ENCODE measurements around the gene PFN2. TPM values are rescaled to one million over a fixed set of nuclear protein-coding genes. Genes with fewer than 3 reads are reported as not detected.
"Not testable (repeated sequence)": the region's sequence is repeated elsewhere in the genome, so short reads cannot be mapped to it uniquely, and the experiment has no call there.

The PFN2 gene, protein sequence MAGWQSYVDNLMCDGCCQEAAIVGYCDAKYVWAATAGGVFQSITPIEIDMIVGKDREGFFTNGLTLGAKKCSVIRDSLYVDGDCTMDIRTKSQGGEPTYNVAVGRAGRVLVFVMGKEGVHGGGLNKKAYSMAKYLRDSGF
- 312 and 314 TPM in 2 replicates for polyA plus RNA-seq (2014; cell fraction: cytosol; rRNA removed)
- polyA plus RNA-seq (2014; cell fraction: nucleus; rRNA removed), result 282 and 316 TPM in 2 replicates

DNA sequence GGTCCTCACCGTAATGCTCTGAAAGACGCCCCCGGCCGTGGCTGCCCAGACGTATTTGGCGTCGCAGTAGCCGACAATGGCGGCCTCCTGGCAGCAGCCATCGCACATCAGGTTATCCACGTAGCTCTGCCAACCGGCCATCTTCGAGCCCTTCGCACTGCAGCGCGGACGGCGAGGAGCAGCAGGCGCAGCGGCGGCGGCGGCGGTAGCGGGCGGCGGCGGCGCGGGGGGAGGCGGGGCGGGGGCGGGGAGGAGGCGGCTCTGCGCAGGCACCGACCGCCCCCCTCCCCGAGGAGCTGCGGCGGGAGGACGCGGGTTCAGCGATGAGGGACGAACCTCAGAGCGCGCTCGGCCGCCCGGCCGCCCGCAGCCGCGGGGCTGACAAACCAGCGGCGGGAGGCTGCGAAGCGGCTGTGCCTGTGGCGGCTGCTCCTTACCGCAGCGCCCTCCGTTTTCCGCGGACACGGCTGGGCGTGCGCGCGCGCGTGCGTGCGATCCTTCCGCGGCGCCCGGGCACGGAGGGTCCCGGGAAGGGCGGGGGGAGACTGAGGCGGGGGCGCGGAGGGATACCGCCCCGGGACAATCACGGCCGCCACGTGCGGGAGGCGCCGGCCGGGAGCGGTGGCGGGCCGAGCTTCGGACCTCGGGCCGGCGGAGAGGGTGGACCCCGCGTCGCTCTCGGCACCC is at the start of gene PFN2:
Gene PFN2, minus strand, starts transcription at position 180 of the 687 bp plus-strand sequence. Its CDS starts 39 bp downstream, at position 141.
- peak; percentile 88 for DNase-seq (ENCODE audit: low spot score)

DNA sequence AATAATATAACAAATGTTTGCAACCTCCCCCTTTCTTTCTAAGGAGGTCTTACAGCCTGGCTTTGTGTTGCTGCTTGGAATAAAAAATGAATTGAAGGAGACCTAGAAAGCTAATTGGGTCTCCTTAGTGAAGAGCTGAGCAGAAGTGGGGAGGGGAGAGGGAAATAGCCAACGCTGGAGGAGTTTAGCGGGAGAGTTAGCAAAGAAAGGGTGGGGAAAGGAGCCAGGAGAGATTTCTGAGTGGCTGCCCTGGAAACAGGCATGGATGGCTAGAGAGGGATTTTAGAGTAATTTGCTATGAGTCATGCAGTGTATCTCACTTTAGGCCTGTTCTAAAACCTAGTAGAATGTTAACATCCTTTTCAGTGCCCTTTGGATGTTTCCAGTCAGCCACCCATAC is 45.2 kb upstream of the PFN2 start:
- DNase-seq (ENCODE audit: low spot score), result no peak

DNA sequence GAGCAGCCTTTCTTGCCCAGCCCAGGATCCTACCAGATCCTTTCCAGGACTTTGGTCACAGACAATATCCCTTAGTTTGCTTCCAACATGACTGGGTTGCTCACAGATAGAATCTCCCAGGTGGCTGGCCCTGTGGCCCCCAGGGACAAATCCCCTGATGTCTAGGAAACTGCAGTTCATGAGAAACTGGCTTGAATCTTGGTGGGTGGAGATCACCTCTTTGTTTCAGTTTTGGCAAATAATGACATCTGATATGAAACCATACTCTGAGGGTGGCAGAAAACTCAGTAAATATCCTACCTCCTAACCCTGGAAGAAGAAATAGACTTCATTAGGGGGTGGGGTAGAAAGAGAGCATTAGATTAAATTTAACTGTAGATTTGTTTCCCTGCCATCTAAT is 44.1 kb upstream of the PFN2 start:
- DNase-seq (ENCODE audit: low spot score), result no peak

DNA sequence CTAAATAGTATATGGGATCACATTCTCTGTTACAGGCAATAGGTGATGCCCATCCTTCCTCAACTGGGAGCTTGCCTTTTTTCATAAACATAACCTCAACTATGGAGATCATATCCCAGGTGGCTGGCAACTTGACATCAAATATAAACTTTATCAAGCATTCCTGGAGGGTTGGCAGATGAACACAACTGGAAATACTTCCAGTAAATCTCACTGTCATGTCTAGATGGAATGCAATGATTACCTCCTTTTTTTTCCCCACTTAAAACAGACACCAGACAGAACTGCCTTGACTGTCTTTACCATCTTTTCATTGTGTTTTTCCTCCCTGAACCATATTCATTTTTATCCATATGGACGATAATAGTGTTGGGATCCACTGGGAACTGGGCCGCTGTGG is 43.1 kb upstream of the PFN2 start:
- DNase-seq (ENCODE audit: low spot score), result no peak

DNA sequence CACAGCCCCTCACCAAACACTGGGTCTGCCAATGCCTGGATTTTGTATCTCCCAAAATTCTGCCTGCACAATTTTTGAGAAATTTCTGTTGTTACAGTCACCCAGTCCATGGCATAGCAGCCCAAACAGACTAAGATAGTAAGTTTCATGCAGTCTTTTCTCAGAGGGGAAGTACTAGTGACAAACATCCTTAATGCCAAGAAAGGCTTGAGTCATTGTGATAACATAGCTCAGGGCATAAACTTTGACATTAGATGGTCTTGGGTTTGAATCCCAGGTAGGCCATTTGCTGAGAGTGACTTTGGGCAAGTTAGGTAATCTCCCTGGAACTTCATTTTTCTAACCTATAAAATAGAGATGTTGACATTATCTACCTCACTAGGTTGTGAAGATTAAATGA is 36.1 kb upstream of the PFN2 start:
- no peak for DNase-seq (ENCODE audit: low spot score)

DNA sequence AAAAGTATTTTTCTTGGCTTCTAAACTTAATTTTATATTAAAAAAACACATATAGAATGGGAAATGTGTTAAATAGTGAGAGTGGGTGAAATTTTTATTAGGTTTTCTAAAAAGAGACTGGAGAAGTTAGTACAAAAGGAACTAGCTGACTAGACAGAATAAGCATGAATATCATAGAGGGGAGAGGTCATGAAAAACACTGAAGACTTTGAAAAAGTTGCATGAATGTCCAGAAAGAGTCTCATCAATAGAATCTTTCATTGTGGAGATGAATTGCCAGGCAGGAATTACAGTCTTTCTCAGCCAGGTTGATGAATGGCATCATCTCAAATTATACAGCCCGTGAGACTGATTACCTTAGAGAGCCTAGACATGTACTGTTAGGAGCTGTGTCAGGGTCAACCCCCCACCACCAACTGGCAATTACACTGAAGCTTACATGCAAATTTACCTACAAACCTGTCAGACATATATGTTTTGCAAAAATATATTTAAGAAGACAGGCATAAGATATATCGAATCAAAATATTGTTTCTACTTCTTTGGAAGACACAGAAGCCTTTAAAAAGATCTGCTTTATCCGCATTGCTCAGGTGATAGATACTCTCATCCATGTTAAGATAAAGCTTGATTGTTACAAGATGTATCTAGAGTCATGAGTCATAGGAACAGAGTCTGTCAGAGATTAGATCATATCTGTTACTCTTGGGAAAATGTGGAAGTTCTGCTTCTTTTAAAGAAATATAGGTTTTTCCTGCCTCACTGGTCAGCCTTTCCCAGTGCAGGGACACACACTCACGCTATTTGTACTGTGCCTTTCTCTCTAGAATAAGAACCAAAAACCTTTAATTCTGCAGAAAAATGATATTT is 34.8 kb upstream of the PFN2 start:
- DNase-seq (ENCODE audit: low spot score), result peak; percentile 32

DNA sequence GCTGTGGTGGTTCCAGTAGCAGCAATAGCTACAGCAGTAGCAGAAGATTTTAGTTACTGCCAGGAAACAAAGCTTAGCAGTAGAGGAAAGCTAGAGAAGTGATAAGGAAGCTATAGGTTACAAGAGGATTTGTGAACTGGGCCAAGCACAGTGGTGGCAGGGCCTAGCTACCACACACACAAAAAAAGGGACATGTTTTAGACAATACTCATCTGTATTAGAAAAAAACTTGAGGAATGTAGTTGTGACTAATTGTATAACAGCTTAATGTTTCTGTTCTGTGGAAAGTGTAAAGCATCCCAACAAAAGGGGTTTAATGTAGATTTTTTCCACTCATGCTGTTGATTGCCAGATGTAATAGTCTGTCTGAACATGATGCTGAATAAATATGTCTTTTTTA is 29.9 kb upstream of the PFN2 start:
- no peak for DNase-seq (ENCODE audit: low spot score)

DNA sequence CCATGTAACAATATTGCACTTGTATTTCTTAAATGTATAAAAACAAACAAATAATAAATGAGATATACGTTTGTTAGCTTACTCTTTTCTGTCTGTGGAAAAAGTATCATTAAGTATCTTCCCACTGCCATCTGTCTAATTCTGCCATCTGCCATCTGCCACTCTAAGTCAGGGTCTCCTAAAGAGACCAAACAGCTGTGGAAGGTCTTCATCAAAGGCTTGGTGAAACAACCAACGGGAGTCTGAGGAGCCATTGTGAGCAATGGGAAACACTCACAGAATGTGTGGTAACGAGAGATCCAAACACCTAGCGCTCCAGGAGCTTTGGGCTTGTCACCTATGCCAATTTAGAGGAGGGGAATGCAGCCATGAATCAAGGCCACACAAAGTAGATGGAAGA is 28.7 kb upstream of the PFN2 start:
- no peak for DNase-seq (ENCODE audit: low spot score)

DNA sequence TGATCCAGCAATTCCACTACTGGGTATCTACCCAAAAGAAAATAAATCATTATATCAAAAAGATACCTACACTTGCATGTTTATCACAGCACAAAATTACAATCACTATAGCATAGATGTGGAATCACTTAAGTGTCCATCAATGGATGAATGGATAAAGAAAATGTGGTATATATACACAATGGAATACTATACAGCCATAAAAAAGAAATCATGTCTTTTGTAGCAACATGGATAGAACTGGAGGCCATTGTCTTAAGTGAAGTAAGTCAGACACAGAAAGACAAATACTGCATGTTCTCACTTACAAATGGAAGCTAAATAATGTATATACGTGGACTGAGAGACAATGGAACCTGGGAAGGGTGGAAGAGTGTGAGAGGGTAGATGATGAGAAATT is 28.3 kb upstream of the PFN2 start:
- no peak for DNase-seq (ENCODE audit: low spot score)

DNA sequence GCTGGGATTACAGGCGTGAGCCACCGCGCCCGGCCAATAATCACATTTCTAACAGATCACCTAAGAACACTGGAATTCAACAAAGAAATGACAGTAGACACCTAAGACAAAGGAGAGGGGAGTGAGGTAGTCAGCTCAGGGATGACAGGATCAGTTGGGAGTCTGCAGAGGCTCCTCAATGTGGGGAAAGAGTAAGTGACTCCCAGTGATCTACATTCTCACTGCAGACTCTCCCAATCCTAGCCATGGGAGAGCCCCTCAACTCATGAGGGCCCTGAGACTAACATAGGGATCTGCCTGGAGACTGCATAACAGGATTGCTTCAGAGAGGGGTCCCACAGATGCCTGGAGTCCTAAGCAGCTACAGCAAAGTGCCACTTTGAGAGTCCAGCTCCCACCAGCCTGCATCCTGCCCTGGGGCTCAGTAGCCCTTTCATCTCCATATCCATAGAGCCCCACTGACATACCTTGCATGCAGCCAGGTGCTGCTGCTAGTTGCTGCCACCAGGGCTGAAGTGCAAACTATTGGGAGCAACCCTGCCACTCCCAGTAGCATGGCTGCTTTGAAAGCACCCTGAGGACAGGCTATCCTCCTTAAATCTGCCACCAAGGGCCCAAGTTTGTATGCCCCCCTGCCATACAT is 21.8 kb upstream of the PFN2 start:
- DNase-seq (ENCODE audit: low spot score), result no peak

DNA sequence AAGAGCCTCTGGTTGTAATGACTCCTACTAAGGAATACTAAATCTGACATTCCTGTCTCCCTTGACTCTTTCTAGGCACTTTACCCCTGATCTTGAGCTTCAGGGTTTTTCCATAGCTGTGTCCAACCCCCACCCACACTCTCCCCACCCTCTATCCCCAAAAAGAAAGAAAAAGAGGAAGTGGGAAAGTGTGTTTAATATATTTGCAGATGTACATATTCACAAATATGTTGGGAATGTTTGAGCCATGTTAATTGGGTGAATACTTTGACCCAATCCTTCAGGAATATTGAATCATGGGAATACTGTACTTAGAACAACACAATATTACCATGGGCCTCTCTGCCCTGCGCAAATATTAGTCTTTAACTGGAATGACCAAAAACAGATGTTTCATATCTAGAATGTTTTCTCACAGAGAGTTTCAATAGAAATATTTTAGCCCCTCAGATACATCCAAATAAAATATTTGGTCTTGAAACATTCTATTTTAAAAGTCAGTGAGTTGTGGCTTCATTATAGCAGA is 19.8 kb upstream of the PFN2 start:
- DNase-seq (ENCODE audit: low spot score), result no peak

DNA sequence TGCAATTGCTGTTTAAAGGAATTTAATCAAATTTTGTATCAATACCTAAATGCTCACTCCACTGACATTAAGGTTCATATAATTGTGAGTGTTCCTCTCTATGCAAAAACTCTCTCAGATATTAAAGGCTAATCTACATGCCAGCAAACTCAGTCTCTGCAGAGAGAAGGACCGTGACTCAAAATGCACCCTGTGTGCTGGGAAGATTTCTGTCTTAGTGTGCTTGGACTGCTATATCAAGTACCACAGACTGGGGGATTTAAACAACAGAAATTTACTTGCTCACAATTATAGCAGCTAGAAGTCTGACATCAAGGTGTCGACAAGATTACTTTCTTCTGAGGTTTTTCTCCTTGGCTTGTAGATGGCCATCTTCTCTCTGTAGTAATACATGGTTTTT is 18.6 kb upstream of the PFN2 start:
- no peak for DNase-seq (ENCODE audit: low spot score)

DNA sequence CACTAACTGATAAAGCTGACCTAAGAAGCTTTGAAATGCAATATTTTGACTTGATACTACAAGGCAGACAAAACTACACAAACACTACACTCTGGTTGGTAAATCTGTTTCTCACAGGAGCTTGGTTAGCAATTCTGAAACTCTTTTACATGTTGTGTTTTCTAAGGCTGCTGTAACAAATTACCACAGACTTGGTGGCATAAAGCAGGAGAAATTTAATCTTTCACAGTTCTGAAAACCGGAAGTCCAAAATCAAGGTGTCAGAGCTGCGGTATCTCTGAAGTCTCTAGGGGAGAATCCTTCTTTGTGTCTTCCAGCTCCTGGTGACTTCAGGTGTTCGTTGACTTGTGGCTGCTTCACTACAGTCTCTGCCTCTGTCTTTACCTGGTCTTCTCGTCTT is 12.9 kb upstream of the PFN2 start:
- DNase-seq (ENCODE audit: low spot score), result no peak

DNA sequence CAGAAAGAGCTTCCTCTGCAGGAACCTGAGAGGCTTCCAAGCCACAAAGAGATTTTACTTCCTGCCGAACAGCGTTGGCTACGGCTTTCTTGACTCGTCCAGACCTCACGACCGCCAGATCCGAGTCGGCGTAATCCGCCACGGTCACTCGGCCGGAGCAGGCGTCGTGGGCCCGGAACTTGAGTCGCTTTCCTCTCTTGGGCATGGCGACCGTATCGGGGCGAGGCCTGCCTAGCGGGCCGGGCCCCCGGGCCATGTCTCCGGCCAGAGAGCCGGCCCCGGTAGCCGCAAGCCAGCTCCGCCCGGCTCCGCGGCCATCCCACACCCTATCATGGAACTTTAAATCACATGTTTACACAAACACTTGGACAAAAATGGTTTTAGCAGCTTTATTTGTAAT is 12.4 kb upstream of the PFN2 start:
- DNase-seq (ENCODE audit: low spot score), result not testable (repeated sequence)

DNA sequence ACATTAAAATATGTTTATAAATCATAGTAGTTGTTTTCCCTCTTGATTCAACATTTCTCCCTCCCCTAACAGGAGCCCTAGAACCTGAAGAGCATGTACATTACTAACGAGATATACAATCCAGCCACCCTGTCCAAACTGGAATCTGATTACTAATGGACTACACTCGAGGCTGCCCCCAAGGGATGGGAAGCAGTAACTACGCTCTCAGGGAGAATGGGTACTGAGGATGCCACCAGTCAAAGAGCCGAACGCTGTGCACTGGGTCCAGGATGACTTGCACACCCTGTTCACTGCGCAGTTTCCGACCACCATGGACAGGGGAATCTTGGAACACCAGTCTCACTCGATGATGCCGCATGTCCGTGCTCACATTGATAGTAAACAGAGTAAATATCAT is 11.3 kb upstream of the PFN2 start:
- not testable (repeated sequence) for DNase-seq (ENCODE audit: low spot score)

DNA sequence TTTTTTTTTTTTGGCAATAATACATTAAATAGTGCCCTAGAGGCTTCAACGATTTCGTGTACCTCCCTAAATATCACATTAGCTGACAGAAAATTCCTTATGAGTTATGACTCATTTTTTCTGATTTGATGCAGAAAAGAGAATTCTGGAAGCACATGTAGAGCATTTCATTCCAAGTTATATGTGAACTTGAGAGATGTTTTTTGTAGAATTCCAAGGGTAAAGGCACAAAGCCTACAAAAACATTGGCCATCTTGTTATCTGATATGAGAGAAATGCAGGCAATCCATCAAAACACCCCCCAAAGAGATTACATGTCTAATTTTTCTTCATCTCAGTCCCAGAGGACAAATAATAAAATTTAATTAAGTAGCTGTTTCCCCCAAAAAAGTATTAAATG is 6.7 kb upstream of the PFN2 start:
- DNase-seq (ENCODE audit: low spot score), result no peak

DNA sequence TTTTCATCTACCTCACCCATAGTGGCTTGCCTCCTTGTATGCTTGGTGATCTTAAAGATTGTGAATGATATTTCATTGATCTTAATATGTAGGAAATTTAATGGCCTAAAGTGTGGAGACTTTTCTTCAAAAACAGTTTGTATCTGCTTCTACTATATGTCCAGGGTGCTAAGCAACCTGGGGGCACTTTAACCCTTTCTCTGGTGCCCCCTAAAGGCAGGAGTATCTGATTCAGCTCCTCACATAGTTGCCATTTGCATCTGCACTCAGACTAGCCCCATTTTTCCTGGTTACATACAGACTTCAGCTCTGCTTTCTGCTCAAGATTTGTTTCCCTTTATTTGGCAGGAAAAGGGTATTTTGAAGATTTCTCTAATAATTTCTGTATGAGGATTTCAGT is 5.2 kb upstream of the PFN2 start:
- no peak for DNase-seq (ENCODE audit: low spot score)

DNA sequence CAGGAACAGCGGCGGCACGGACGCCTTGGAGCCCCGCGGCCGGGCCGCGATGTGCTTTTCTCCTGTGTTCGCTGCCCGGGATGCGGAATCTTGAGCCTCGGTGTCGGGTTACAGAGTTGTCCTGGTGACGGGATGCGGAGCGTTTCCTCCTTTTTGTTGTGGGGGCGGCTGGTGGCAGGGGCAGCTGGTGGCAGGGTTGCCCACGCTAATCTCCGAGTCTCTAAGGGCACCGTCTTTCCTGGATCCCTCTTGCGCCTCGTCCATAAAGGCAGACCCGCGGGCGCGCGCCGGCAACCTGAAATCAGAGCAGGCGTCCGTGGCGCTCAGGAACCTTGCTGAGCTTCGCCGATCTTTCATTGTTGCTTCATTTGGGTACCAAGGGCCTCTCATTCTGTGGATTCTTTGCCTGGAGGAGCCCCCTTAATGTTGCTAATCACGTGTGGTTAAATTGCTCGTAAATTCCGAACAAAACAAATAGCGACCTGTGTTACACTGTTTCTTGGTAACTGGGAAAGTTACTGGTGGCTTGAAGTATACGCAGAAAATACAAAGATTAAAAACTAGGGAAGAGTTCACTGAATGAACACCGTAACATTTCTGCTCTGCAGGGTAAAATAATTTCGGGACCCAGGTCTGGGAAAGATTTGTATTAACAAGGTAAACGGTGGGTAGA is 844 bp upstream of the PFN2 start:
- no peak for DNase-seq (ENCODE audit: low spot score)

DNA sequence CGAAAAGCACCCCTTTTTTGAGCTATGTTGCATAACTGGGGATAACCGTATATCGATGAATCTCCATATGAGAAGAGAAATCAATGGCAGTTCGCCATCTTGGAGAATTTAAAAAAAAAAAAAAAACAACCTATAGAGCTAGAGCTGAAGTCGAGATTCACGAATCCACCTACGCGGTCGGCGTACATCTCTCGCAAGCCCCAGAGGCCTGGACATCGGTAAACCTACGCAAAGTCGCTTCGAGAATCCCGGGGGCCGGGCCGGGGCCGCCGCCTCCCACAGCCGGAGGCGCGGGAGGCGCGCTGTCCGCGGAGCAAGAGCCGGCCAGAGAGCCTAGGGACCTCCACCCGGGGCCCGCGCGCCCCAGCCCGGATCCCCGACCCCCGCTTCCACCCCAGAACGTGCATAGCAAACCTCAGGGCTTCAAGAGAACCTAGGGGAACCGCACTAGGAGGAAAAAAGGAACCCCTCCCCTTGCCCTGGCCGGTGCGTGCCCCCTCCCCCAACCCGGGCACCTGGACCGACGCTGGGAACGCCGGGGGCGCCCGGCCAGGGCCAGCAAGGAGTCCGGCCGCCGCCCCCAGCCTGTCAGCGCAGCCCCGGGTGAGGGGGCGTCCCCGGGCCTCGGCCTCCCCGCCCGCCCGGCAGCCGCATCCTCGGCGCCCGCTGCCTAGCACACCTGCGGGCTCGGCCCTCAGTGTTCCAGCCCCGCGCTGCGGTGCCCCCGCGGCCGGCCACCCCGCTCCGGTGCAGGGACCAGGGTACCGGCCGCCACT is 567 bp downstream of the PFN2 start:
- peak; percentile 86 for DNase-seq (ENCODE audit: low spot score)

DNA sequence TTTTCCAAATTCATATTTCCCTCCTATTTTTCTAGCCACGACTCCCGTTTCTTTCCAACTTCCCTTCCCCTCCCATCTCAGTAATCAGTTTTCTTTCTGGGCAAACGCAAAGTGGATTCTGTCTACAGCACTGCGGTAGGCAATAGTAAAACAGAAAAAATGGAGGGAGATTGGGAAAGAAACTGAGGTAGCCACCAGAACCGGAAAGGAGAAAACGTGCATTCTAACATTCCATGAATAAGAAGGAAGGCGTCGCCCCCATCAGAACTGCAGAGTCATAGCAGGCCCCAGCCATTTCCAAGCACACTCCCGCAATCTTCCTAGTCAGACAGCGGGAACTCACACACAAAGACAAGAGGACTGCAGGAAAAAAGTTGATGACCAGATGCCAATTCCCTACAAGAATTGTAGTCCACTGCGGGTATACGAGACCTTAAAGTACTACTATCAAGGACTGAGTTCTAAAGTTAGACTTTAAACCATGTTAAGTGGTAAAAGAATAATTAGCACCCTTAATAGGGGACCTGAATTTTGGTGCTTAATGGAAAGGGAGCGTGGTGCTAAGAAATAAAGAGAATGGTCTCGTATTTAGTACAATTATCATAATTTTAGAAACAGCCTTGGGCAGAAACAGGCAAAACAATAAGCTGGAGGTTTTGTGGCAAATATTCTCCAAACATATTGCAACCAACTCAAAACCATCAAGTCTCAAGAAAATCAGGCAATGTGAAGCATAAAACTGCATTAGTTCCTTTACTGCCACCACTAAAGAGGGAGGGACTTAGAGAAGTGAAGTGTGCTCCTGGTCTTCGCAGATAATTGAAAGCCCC is 1.4 kb downstream of the PFN2 start:
- DNase-seq (ENCODE audit: low spot score), result peak; percentile 86

Data from SK-N-DZ (cell line).